Sigmoid colon (tissue), 4 donors: ENCODE results near the gene STK32B.

Source experiments
- CTCF ChIP-seq, 4 experiments: fragments of 450-650 bp in 3 of 4; fragments of 200-600 bp in 1 of 4; IDR thresholded peaks; one replicate each; pipeline ENCODE4 v1.5.1; 2016 to 2019; ENCODE audit warnings: antibody characterized with exemption in 4 of 4, mild to moderate bottlenecking in 3 of 4, moderate library complexity in 2 of 4
- EP300 ChIP-seq, 4 donors: sonication (generic); formaldehyde crosslinking; IDR thresholded peaks; one replicate each; pipeline ENCODE4 v1.6.1; 2017; ENCODE audit warnings: antibody characterized with exemption in 4 of 4
- POLR2A ChIP-seq, 2 donors: fragments of 450-650 bp; IDR thresholded peaks; one replicate each; pipeline ENCODE4 v1.6.1; 2016; ENCODE audit warnings: antibody characterized with exemption in 2 of 2, mild to moderate bottlenecking in 2 of 2, moderate library complexity in 2 of 2
- POLR2AphosphoS5 ChIP-seq, 4 donors: sonication (generic); formaldehyde crosslinking; IDR thresholded peaks; one replicate each; pipeline ENCODE4 v1.6.1; 2017; ENCODE audit warnings: antibody characterized with exemption in 4 of 4

DNA sequence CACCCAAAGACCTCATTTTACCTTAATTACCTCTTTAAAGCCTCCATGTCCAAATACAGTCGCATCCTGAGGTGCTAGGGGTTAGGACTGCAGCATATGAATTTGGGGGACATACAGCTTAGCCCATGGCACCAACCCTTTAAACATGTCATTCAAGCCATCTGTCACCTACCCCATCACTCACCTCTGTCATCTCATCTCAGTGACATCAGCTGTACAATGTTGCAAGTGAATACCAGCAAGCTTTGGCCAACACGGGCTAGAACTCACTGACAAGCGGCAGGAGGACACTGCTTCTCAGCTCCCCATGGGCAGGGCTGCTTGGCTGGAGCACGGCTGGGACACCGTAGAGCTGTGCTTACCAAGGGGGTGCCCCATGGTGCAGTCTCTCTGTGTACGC lies 107.5 kb downstream of the STK32B start:
- TF ChIP-seq CTCF (IDR thresholded peaks at IDR 0.05) (no peak), POLR2A (IDR thresholded peaks at IDR 0.05) (no peak), POLR2AphosphoS5 (IDR thresholded peaks at IDR 0.05) (no peak), EP300 (IDR thresholded peaks at IDR 0.05) (no peak)
